K562 (cell line): ENCODE results near the gene CALR3.

Source experiments
- ARID2 ChIP-seq: fragments of 450-650 bp; IDR thresholded peaks from 2 replicates; pipeline ENCODE4 v1.6.1; 2017; ENCODE audit warnings: antibody characterized with exemption, mild to moderate bottlenecking
- BCOR ChIP-seq: fragments of 450-650 bp; IDR thresholded peaks from 2 replicates; pipeline ENCODE4 v1.6.1; 2016
- CBX2 ChIP-seq: fragments of 200-600 bp; sonication (generic); IDR thresholded peaks from one replicate; pipeline ENCODE4 v1.6.1; 2012; ENCODE audit warnings: mild to moderate bottlenecking, low read length, inconsistent platforms; ENCODE audit not compliant: insufficient read depth, poor library complexity, severe bottlenecking
- CTCF ChIP-seq, 3 experiments: IDR thresholded peaks in 2 of 3; conservative IDR thresholded peaks in 1 of 3; 2 replicates each; pipeline ENCODE4 v1.5.1; 2011 to 2012; ENCODE audit warnings: low read length in 3 of 3, mild to moderate bottlenecking in 3 of 3, control low read depth in 2 of 3, improper control_type of control experiment in 1 of 3, inconsistent platforms in 1 of 3, low read depth in 1 of 3, mixed read lengths in 1 of 3, moderate library complexity in 1 of 3; ENCODE audit not compliant: insufficient read depth in 2 of 3
- E2F3 ChIP-seq: fragments of 250-450 bp; sonication (Bioruptor Pico); IDR thresholded peaks from 2 replicates; pipeline ENCODE4 v1.4.0; 2020; ENCODE audit warnings: mild to moderate bottlenecking
- EP300 ChIP-seq: IDR thresholded peaks from 2 replicates; pipeline ENCODE4 v1.6.1; 2012; ENCODE audit warnings: low read length, improper control_type of control experiment
- EZH2 ChIP-seq: IDR thresholded peaks from 2 replicates; pipeline ENCODE4 v1.6.1; 2012; ENCODE audit warnings: low read depth, mild to moderate bottlenecking, inconsistent platforms, low read length, borderline replicate concordance
- IRF2 ChIP-seq: sonication (generic); formaldehyde crosslinking; IDR thresholded peaks from 2 replicates; pipeline ENCODE4 v1.8.1; 2022; ENCODE audit warnings: mild to moderate bottlenecking, missing genetic modification reagents
- POLR2A ChIP-seq: fragments of 450-650 bp; conservative IDR thresholded peaks from 2 replicates; pipeline ENCODE4 v1.6.1; 2016
- RAD21 ChIP-seq, 2 experiments: fragments of 250-450 bp in 1 of 2; fragments of 450-650 bp in 1 of 2; sonication (Bioruptor Pico) in 1 of 2; formaldehyde crosslinking in 1 of 2; IDR thresholded peaks in 1 of 2; conservative IDR thresholded peaks in 1 of 2; 2 replicates each; pipeline versions ENCODE4 v1.4.0 to v1.8.0; 2020 to 2022; ENCODE audit warnings: mild to moderate bottlenecking in 2 of 2, moderate library complexity in 1 of 2
- SMC3 ChIP-seq: conservative IDR thresholded peaks from 2 replicates; pipeline ENCODE4 v1.6.1; 2011; ENCODE audit warnings: low read depth, low read length, improper control_type of control experiment; ENCODE audit not compliant: insufficient read depth
- UBTF ChIP-seq, 2 experiments: IDR thresholded peaks; 2 replicates each; pipeline ENCODE4 v1.6.1; 2012; ENCODE audit warnings: improper control_type of control experiment in 2 of 2, low read depth in 2 of 2, low read length in 2 of 2, borderline replicate concordance in 1 of 2
- ZNF644 ChIP-seq: fragments of 200-800 bp; sonication (Bioruptor generic); IDR thresholded peaks from 2 replicates; pipeline ENCODE4 v1.6.1; 2016; ENCODE audit warnings: low read depth, missing genetic modification characterization, missing compliant biosample characterization
- ZNF766 ChIP-seq: fragments of 200-800 bp; sonication (Bioruptor generic); conservative IDR thresholded peaks from 2 replicates; pipeline ENCODE4 v1.6.1; 2016; ENCODE audit warnings: missing genetic modification characterization, missing compliant biosample characterization

- TF ChIP-seq CBX2, result no peak
- TF ChIP-seq UBTF (IDR thresholded peaks at IDR 0.05; ENCODE audit: borderline replicate concordance in 1 of 2, low read depth in 2 of 2, low read length in 2 of 2), result no peak
- TF ChIP-seq BCOR, result no peak
- no peak for TF ChIP-seq RAD21 (CRISPR knock-in tag; conservative IDR thresholded peaks at IDR 0.05 in 1 of 2, IDR thresholded peaks at IDR 0.05 in 1 of 2)
- no peak for TF ChIP-seq EZH2
- TF ChIP-seq POLR2A, result no peak
- TF ChIP-seq SMC3, result no peak
- no peak for TF ChIP-seq CTCF (IDR thresholded peaks at IDR 0.05 in 2 of 3, conservative IDR thresholded peaks at IDR 0.05 in 1 of 3; ENCODE audit: insufficient read depth in 2 of 3, low read depth in 1 of 3, low read length in 3 of 3)
- no peak for TF ChIP-seq ZNF644 (tag)
- no peak for TF ChIP-seq ZNF766
- no peak for TF ChIP-seq ARID2
- no peak for TF ChIP-seq EP300
- TF ChIP-seq IRF2 (CRISPR knock-in tag), result no peak
- no peak for TF ChIP-seq E2F3 (CRISPR knock-in tag)
Measured at GRCh38 chr19:16429066-16429758, 66.8 kb downstream of the CALR3 start.
